ENCODE data around the gene COP1. TPM values are rescaled to one million over a fixed set of nuclear protein-coding genes. Genes with fewer than 3 reads are reported as not detected.

COP1 gene
- total RNA-seq, 1 donor from 2014 or later: 64.9 TPM

- H3K4me3 Mint-ChIP-seq (ENCODE audit: unreplicated experiment): no peak overlapping the region
- H3K27me3 Mint-ChIP-seq (ENCODE audit: unreplicated experiment): no peaks in the 10 kb centered on the region
- H3K9me3 Mint-ChIP-seq (ENCODE audit: unreplicated experiment): no peaks in the 10 kb centered on the region
- peaks cover 5% of the 10 kb centered on the region for H3K36me3 Mint-ChIP-seq (ENCODE audit: low read depth, unreplicated experiment)
- H3K4me1 Mint-ChIP-seq (ENCODE audit: unreplicated experiment): no peaks in the 10 kb centered on the region
- DNase-seq (ENCODE audit: low spot score): no peak
- H3K27ac Mint-ChIP-seq (ENCODE audit: unreplicated experiment): no peak overlapping the region
- TF ChIP-seq CTCF (IDR thresholded peaks at IDR 0.05; ENCODE audit: unreplicated experiment): no peak
These were observed 160.2 kb downstream of the COP1 start for GRCh38 chr1:176046926-176047325.

- no peaks in the 10 kb centered on the region for H3K27me3 Mint-ChIP-seq (ENCODE audit: unreplicated experiment)
- H3K4me3 Mint-ChIP-seq (ENCODE audit: unreplicated experiment): no peak overlapping the region
- no peak for DNase-seq (ENCODE audit: low spot score)
- H3K9me3 Mint-ChIP-seq (ENCODE audit: unreplicated experiment): no peaks in the 10 kb centered on the region
- H3K4me1 Mint-ChIP-seq (ENCODE audit: unreplicated experiment): no peaks in the 10 kb centered on the region
- TF ChIP-seq CTCF (IDR thresholded peaks at IDR 0.05; ENCODE audit: unreplicated experiment): no peak
- H3K27ac Mint-ChIP-seq (ENCODE audit: unreplicated experiment): no peak overlapping the region
- H3K36me3 Mint-ChIP-seq (ENCODE audit: low read depth, unreplicated experiment): peaks cover 5% of the 10 kb centered on the region
These were observed 163.5 kb downstream of the COP1 start for GRCh38 chr1:176043537-176043936.

DNA sequence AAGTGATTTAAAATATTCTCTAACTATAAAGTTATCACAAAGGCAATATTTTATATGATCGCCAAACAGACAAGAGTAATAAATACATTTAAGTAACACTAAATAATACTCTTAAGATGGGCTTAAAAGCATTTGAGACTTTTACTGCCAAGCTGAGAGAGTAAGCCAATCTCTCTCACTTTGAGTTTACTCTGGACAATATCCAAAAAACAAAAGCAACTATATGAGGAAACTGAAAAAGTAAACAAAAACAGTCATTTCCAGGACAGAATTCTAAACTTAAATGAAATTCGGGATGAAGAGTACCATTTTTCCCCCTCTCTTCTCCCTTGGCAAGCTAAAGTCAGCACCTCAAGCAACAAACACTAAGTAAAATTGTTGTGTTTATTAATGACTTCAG is 173.2 kb downstream of the COP1 start:
- no peaks in the 10 kb centered on the region for H3K36me3 Mint-ChIP-seq (ENCODE audit: low read depth, unreplicated experiment)
- peaks cover 2% of the 10 kb centered on the region for H3K27me3 Mint-ChIP-seq (ENCODE audit: unreplicated experiment)
- H3K9me3 Mint-ChIP-seq (ENCODE audit: unreplicated experiment): no peaks in the 10 kb centered on the region
- TF ChIP-seq CTCF (IDR thresholded peaks at IDR 0.05; ENCODE audit: unreplicated experiment): no peak
- H3K4me1 Mint-ChIP-seq (ENCODE audit: unreplicated experiment): peaks cover 7% of the 10 kb centered on the region
- H3K4me3 Mint-ChIP-seq (ENCODE audit: unreplicated experiment): no peak overlapping the region
- H3K27ac Mint-ChIP-seq (ENCODE audit: unreplicated experiment): no peak overlapping the region
- DNase-seq (ENCODE audit: low spot score): no peak

DNA sequence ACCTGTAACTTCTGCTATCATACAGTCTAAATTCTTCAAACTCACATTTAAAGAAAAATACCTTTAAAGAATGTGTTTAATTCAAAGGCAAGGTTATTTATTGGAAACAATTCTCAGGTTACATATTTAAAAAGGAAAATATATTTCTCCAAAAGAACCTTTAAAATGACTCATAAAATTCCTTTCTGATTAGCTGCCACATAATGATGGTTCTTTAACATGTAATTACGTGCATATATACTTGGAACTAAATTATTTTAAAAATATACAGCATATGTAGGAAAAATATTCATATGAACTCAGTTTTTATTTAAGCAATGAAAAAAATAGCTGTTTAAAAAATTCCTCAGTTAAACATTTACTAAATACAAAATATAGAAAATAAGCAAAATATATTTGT is 173.6 kb downstream of the COP1 start:
- H3K27me3 Mint-ChIP-seq (ENCODE audit: unreplicated experiment): peaks cover 2% of the 10 kb centered on the region
- TF ChIP-seq CTCF (IDR thresholded peaks at IDR 0.05; ENCODE audit: unreplicated experiment): no peak
- no peak overlapping the region for H3K27ac Mint-ChIP-seq (ENCODE audit: unreplicated experiment)
- no peaks in the 10 kb centered on the region for H3K36me3 Mint-ChIP-seq (ENCODE audit: low read depth, unreplicated experiment)
- H3K4me3 Mint-ChIP-seq (ENCODE audit: unreplicated experiment): no peak overlapping the region
- H3K4me1 Mint-ChIP-seq (ENCODE audit: unreplicated experiment): peaks cover 7% of the 10 kb centered on the region
- no peak for DNase-seq (ENCODE audit: low spot score)
- no peaks in the 10 kb centered on the region for H3K9me3 Mint-ChIP-seq (ENCODE audit: unreplicated experiment)

GRCh38 chr1:176032040-176032645 is 174.9 kb downstream of the COP1 start:
- Mint-ChIP-seq H3K9me3 (ENCODE audit: unreplicated experiment) (no peaks in the 10 kb centered on the region), H3K27ac (ENCODE audit: unreplicated experiment) (no peak overlapping the region), H3K4me3 (ENCODE audit: unreplicated experiment) (no peak overlapping the region), H3K36me3 (ENCODE audit: low read depth, unreplicated experiment) (no peaks in the 10 kb centered on the region), H3K4me1 (ENCODE audit: unreplicated experiment) (peaks cover 7% of the 10 kb centered on the region), H3K27me3 (ENCODE audit: unreplicated experiment) (peaks cover 2% of the 10 kb centered on the region)
- no peak for DNase-seq (ENCODE audit: low spot score)
- no peak for TF ChIP-seq CTCF (IDR thresholded peaks at IDR 0.05; ENCODE audit: unreplicated experiment)

All from endothelial cell (in vitro differentiated cells).